Brain microvascular endothelial cell (primary cell): ENCODE data around the gene LMX1B.

Experiments
- DNase-seq: peaks from one replicate; pipeline ENCODE4 v3.0.0-alpha.2; 2020
- H3K27ac ChIP-seq: fragments of 250-450 bp; sonication (Bioruptor Pico); 2 replicates; pipeline ENCODE4 v1.5.1; 2020; ENCODE audit warnings: mild to moderate bottlenecking, moderate library complexity
- H3K27me3 ChIP-seq: fragments of 250-450 bp; sonication (Bioruptor Pico); replicated peaks from 2 replicates; pipeline ENCODE4 v1.5.1; 2020; ENCODE audit warnings: mild to moderate bottlenecking
- H3K36me3 ChIP-seq: fragments of 250-450 bp; sonication (Bioruptor Pico); replicated peaks from 2 replicates; pipeline ENCODE4 v1.5.1; 2020; ENCODE audit warnings: mild to moderate bottlenecking
- H3K4me3 ChIP-seq: 2 replicates; pipeline ENCODE4 v1.5.1; 2011; ENCODE audit warnings: low read depth, mild to moderate bottlenecking, control low read depth, low read length, moderate library complexity
- in situ Hi-C: cut with HindIII; loops from 2 replicates; pipeline ENCODE4 v1.10.0; 2017; ENCODE audit warnings: low sequenced_read_pairs, low pct_ligation_motif_present
- TF ChIP-seq, protein P1 (sequence below): IDR thresholded peaks from 2 replicates; pipeline ENCODE4 v1.5.1; 2011; ENCODE audit warnings: low read depth, mild to moderate bottlenecking, moderate library complexity, low read length, control low read depth, inconsistent platforms; ENCODE audit errors: missing control alignments

LMX1B gene

DNA sequence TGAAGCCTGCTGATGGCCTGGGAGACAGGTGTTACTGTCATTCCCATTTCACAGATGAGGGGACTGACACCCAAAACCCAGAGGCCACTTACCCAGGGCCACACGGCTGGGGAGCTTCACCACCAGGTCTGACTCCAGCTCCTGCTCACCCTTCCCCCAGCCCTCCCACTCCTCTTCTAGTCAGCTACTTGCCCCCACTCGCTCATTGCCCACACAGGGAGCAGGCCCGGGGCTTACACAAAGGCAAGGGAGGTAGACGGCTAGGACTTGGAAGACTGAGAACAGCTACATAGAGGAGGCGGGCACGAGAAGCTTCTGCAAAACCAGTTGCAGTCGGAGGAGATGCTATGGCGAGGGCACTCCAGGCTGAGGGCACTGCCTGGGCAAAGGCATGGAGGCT, 21.3 kb downstream of the LMX1B start:
- no peaks in the 10 kb centered on the region for H3K36me3 ChIP-seq
- no peak overlapping the region for H3K27ac ChIP-seq
- TF ChIP-seq, protein P1, sequence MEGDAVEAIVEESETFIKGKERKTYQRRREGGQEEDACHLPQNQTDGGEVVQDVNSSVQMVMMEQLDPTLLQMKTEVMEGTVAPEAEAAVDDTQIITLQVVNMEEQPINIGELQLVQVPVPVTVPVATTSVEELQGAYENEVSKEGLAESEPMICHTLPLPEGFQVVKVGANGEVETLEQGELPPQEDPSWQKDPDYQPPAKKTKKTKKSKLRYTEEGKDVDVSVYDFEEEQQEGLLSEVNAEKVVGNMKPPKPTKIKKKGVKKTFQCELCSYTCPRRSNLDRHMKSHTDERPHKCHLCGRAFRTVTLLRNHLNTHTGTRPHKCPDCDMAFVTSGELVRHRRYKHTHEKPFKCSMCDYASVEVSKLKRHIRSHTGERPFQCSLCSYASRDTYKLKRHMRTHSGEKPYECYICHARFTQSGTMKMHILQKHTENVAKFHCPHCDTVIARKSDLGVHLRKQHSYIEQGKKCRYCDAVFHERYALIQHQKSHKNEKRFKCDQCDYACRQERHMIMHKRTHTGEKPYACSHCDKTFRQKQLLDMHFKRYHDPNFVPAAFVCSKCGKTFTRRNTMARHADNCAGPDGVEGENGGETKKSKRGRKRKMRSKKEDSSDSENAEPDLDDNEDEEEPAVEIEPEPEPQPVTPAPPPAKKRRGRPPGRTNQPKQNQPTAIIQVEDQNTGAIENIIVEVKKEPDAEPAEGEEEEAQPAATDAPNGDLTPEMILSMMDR: no peak
- no peak for DNase-seq
- peaks cover 54% of the 10 kb centered on the region for H3K27me3 ChIP-seq
- H3K4me3 ChIP-seq: no peak overlapping the region
- in situ Hi-C loops: no loop called here

DNA sequence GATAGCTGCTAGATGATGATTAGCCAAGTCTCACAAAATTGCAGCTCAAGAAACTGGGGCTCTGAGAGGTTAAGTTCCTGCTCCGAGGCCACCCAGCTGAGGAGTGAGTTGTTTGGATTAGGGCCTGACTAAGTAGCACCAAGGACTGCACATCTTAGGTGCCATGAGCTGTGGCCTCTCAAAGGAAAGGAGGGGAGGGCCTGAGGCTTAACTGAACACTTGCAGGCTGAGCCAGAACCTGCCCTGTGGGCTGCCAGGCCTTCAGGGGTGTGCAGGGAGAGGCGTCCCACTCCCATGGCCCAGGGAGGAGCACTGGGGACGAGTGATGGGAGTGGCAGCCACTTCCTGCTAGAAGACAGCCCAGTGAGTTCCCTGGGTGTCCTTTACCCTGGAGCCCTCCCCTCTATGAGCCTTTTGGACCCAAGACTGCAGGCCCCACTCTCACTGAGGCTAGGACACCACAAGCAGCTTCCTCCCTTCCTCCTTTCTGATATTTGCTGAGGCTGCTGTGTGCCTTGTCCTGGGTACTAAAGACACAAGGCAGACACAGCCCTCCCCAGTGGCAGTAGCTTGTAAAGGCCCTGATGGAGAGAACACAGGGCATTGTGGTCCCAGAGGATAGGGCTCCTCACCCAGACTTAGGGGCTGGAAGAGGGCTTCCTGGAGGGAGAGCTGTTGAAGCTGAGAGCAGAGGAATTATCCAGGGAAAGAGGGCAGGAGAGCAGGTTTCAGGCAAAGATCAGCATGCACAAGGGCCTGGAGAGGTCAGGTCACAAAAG, 22.1 kb downstream of the LMX1B start:
- H3K27me3 ChIP-seq: peaks cover 49% of the 10 kb centered on the region
- in situ Hi-C loops: no loop called here

DNA sequence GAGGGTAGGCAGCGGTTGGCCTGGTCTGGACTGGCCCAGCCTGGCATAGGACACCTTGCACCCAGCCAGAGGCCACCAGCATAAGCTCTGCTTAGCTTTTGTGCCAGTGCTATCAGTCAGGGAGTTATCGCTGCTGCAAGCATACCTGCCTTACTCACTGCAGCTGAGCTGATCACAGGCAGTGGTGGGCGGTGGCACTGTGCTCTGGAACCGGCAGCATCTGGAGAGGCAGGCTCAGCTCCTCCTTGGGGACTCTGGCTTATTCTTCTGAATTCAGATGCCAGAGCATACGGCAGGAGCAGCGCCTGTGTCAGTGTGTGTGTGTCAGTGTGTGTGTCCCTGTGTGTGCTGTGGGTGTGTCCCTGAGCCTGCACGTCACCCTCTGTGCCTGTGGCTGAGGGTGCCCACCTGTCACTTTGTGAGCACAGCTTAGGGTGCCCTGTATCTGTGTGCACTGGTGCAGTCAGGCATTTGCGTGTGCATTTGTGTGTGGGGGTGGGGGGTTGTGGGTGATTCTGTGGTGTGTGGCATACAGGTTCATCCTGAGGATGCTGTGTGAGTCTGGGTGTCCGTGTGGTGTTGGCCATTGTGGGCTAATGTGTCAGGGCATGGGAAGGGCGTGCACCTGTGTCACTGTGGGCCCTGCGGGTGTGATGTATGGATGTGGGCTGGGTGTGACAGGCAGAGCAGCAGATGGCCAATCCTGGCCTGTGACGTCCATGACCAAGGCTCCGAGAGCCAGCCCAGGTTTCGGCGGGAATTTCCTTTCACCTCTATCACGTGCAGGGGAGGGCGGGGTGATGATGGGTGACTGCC, 23.5 kb downstream of the LMX1B start:
- H3K27ac ChIP-seq: no peak overlapping the region

More for the DNA sequence above, 22.1 kb downstream of the LMX1B start:
- no peaks in the 10 kb centered on the region for H3K36me3 ChIP-seq
- no peak for DNase-seq
- H3K4me3 ChIP-seq: no peak overlapping the region
- no peak overlapping the region for H3K27ac ChIP-seq
- TF ChIP-seq, protein P1: no peak

DNA sequence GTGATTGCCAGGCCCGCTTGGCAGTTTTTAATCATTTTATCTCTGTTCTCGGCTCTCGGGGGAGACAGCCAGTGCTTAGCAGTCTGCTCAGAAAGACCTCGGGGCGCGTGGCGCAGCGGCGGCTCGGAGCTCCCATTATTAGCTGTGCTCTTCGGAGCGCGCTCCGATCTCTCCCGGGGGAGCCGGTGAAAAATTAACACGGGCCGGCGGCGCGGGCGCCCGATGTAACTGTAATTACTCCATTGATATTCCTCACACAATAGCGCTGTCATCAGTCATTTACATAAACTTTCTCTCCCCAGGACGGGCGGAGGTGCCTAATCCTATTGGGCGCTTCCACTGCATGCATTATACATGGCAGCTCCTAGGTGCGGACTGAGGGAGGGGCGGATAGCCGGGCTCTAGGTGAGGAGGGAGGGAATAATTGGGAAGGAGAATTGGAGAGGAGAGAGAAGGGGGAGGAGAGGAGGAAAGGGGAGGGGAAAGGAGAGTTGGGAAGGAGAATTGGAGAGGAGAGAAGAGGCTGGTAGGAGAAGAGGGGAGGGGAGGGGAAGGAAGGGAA, 24.9 kb downstream of the LMX1B start:
- DNase-seq: no peak
- peaks cover 60% of the 10 kb centered on the region for H3K27me3 ChIP-seq
- TF ChIP-seq, protein P1: no peak
- no peaks in the 10 kb centered on the region for H3K36me3 ChIP-seq
- H3K4me3 ChIP-seq: no peak overlapping the region
- H3K27ac ChIP-seq: no peak overlapping the region
- in situ Hi-C loops: no loop called here

More for the DNA sequence above, 23.5 kb downstream of the LMX1B start:
- Histone ChIP-seq H3K27me3 (peaks cover 50% of the 10 kb centered on the region), H3K36me3 (no peaks in the 10 kb centered on the region), H3K4me3 (no peak overlapping the region)
- TF ChIP-seq, protein P1: no peak
- in situ Hi-C loops: no loop called here
- no peak for DNase-seq

DNA sequence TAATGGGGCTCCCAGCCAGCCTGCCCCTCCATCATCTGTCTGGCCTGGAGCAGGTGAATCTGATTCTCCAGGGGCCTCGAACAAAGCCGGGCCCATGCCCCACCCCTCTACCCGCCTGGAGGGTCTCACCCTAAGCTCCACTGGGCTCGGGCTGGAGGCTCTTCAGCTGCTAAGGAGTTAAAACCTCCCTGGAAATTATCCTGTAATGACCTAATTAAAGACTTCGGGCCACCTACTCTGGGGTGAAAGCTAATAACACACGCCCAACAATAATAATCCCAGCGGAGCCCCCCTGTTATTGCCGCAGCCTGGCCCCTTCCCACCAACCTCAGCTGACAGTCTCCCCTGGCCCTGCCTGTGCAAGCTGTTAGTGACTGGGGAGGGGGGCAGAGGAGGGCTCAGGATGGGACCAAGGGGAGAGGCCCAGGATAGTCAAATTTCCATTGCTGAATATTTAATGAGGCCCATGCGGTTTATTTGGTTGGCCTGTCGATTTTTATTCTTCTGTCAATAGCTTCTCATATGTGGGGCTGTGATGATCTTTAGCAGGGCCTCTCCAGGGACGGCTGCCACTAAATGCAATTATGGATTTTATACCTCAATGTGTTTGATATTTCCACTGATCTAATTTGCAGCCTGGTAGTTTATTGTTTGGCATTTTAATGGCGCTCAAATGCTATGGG, 25.7 kb downstream of the LMX1B start:
- no peak overlapping the region for H3K27ac ChIP-seq
- no peak for DNase-seq
- peaks cover 63% of the 10 kb centered on the region for H3K27me3 ChIP-seq
- in situ Hi-C loops: no loop called here
- no peak overlapping the region for H3K4me3 ChIP-seq
- TF ChIP-seq, protein P1: no peak
- H3K36me3 ChIP-seq: no peaks in the 10 kb centered on the region
